H9 (cell line): ENCODE data around the gene SLC9A6. TPM values are rescaled to one million over a fixed set of nuclear protein-coding genes. Genes with fewer than 3 reads are reported as not detected.

Experiments
- DNase-seq: peaks from one replicate; pipeline ENCODE4 v3.0.0-alpha.2; 2017
- H2AFZ ChIP-seq: one replicate; pipeline ENCODE4 v1.6.1; 2013; ENCODE audit warnings: mild to moderate bottlenecking, low read length, control low read depth, moderate library complexity
- H2AK5ac ChIP-seq: 2 replicates; pipeline ENCODE4 v1.6.1; 2013; ENCODE audit warnings: low read length, control low read depth, mixed read lengths; ENCODE audit not compliant: insufficient read length
- H2BK120ac ChIP-seq: one replicate; pipeline ENCODE4 v1.6.1; 2013; ENCODE audit warnings: low read depth, mild to moderate bottlenecking, low read length, control low read depth, inconsistent platforms; ENCODE audit not compliant: poor library complexity, severe bottlenecking
- H2BK12ac ChIP-seq: 2 replicates; pipeline ENCODE4 v1.6.1; 2013; ENCODE audit warnings: low read length, control low read depth, mixed read lengths, low read depth; ENCODE audit not compliant: insufficient read length
- H2BK15ac ChIP-seq: 2 replicates; pipeline ENCODE4 v1.6.1; 2013; ENCODE audit warnings: low read depth, low read length, control low read depth
- H2BK20ac ChIP-seq: one replicate; pipeline ENCODE4 v1.6.1; 2013; ENCODE audit warnings: low read depth, mild to moderate bottlenecking, low read length, control low read depth, inconsistent platforms; ENCODE audit not compliant: poor library complexity, severe bottlenecking
- H2BK5ac ChIP-seq: 2 replicates; pipeline ENCODE4 v1.6.1; 2013; ENCODE audit warnings: low read length, control low read depth, mixed read lengths; ENCODE audit not compliant: insufficient read length
- H3K14ac ChIP-seq: 2 replicates; pipeline ENCODE4 v1.6.1; 2013; ENCODE audit warnings: low read length, control low read depth; ENCODE audit not compliant: insufficient read depth
- H3K18ac ChIP-seq: 2 replicates; pipeline ENCODE4 v1.6.1; 2013; ENCODE audit warnings: low read depth, mild to moderate bottlenecking, mixed read lengths, low read length, control low read depth; ENCODE audit not compliant: insufficient read length
- H3K23ac ChIP-seq: 2 replicates; pipeline ENCODE4 v1.6.1; 2013; ENCODE audit warnings: low read length, control low read depth, mixed read lengths, low read depth; ENCODE audit not compliant: insufficient read length
- H3K23me2 ChIP-seq: 2 replicates; pipeline ENCODE4 v1.6.1; 2013; ENCODE audit warnings: low read depth, mild to moderate bottlenecking, mixed read lengths, low read length, control low read depth; ENCODE audit not compliant: insufficient read length, poor library complexity, severe bottlenecking
- H3K27ac ChIP-seq: 2 replicates; pipeline ENCODE4 v1.5.1; 2013; ENCODE audit warnings: low read length, control low read depth, mixed read lengths, low read depth; ENCODE audit not compliant: insufficient read length
- H3K27me3 ChIP-seq: 2 replicates; pipeline ENCODE4 v1.6.1; 2013; ENCODE audit warnings: low read length, control low read depth, inconsistent platforms; ENCODE audit not compliant: insufficient read depth
- H3K4ac ChIP-seq: 2 replicates; pipeline ENCODE4 v1.6.1; 2013; ENCODE audit warnings: low read depth, mild to moderate bottlenecking, control low read depth, inconsistent platforms, low read length, moderate library complexity
- H3K4me1 ChIP-seq: 2 replicates; pipeline ENCODE4 v1.6.1; 2013; ENCODE audit warnings: low read length, control low read depth, inconsistent platforms; ENCODE audit not compliant: insufficient read depth
- H3K4me2 ChIP-seq: 2 replicates; pipeline ENCODE4 v1.6.1; 2013; ENCODE audit warnings: low read length, control low read depth, mixed read lengths; ENCODE audit not compliant: insufficient read length, insufficient read depth
- H3K56ac ChIP-seq: 2 replicates; pipeline ENCODE4 v1.6.1; 2013; ENCODE audit warnings: low read depth, mild to moderate bottlenecking, mixed read lengths, low read length, control low read depth; ENCODE audit not compliant: insufficient read length
- H3K79me1 ChIP-seq: 2 replicates; pipeline ENCODE4 v1.6.1; 2013; ENCODE audit warnings: low read depth, mild to moderate bottlenecking, moderate library complexity, low read length, control low read depth, inconsistent platforms; ENCODE audit not compliant: insufficient read depth, poor library complexity, severe bottlenecking
- H3K79me2 ChIP-seq: 2 replicates; pipeline ENCODE4 v1.6.1; 2013; ENCODE audit warnings: low read length, control low read depth, inconsistent platforms; ENCODE audit not compliant: insufficient read depth
- H3K9ac ChIP-seq: 2 replicates; pipeline ENCODE4 v1.6.1; 2013; ENCODE audit warnings: low read length, control low read depth, mixed read lengths; ENCODE audit not compliant: insufficient read length; ENCODE audit errors: extremely low read depth
- H3K9me3 ChIP-seq: one replicate; pipeline ENCODE4 v1.6.1; 2013; ENCODE audit warnings: low read depth, low read length, inconsistent platforms; ENCODE audit not compliant: control insufficient read depth
- H3T11ph ChIP-seq: one replicate; pipeline ENCODE4 v1.6.1; 2013; ENCODE audit warnings: mild to moderate bottlenecking, low read length, control low read depth, inconsistent platforms
- H4K20me1 ChIP-seq: one replicate; pipeline ENCODE4 v1.6.1; 2013; ENCODE audit not compliant: control insufficient read depth, insufficient read length, insufficient read depth
- H4K5ac ChIP-seq: 2 replicates; pipeline ENCODE4 v1.6.1; 2013; ENCODE audit warnings: low read depth, mild to moderate bottlenecking, mixed read lengths, low read length, control low read depth; ENCODE audit not compliant: insufficient read length
- H4K8ac ChIP-seq: replicated peaks from 2 replicates; pipeline ENCODE4 v1.6.1; 2013; ENCODE audit warnings: low read length, control low read depth, mixed read lengths, low read depth; ENCODE audit not compliant: insufficient read length
- H4K91ac ChIP-seq: 2 replicates; pipeline ENCODE4 v1.6.1; 2013; ENCODE audit warnings: low read depth, mild to moderate bottlenecking, moderate library complexity, mixed read lengths, low read length, control low read depth; ENCODE audit not compliant: insufficient read length
- H3K27ac Mint-ChIP-seq, 3 experiments: 2 replicates in 2 of 3; 3 replicates in 1 of 3; pipeline ENCODE4 v1.8.0; 2020 to 2021; ENCODE audit warnings: mixed read lengths in 3 of 3, mild to moderate bottlenecking in 1 of 3, moderate library complexity in 1 of 3
- H3K27me3 Mint-ChIP-seq: 2 replicates; pipeline ENCODE4 v1.8.0; 2021; ENCODE audit warnings: low read depth, mild to moderate bottlenecking, moderate library complexity, mixed read lengths
- H3K36me3 Mint-ChIP-seq, 3 experiments: 2 replicates in 2 of 3; 3 replicates in 1 of 3; pipeline ENCODE4 v1.8.0; 2020 to 2021; ENCODE audit warnings: low read depth in 3 of 3, mixed read lengths in 3 of 3; ENCODE audit not compliant: insufficient read depth in 1 of 3
- H3K4me1 Mint-ChIP-seq, 2 experiments: 2 replicates each; pipeline ENCODE4 v1.8.0; 2020; ENCODE audit warnings: mixed read lengths in 2 of 2
- H3K4me3 Mint-ChIP-seq, 2 experiments: 2 replicates in 1 of 2; 3 replicates in 1 of 2; pipeline ENCODE4 v1.8.0; 2020 to 2021; ENCODE audit warnings: mild to moderate bottlenecking in 2 of 2, mixed read lengths in 2 of 2, moderate library complexity in 1 of 2
- H3K9me3 Mint-ChIP-seq, 2 experiments: 2 replicates in 1 of 2; 3 replicates in 1 of 2; pipeline ENCODE4 v1.8.0; 2020; ENCODE audit warnings: mild to moderate bottlenecking in 2 of 2, mixed read lengths in 2 of 2, moderate library complexity in 1 of 2
- CTCF ChIP-seq: fragments of 200-600 bp; sonication (generic); conservative IDR thresholded peaks from 3 replicates; pipeline ENCODE4 v1.8.0; 2021; ENCODE audit warnings: antibody characterized with exemption, mild to moderate bottlenecking
- WGBS: extraction: QIAGEN DNeasy Blood & Tissue Kit; methylation state at CpG from one replicate; pipeline ENCODE4 v1.1.7; 2013; ENCODE audit warnings: missing lambda C conversion rate, low lambda C conversion rate, mixed read lengths; ENCODE audit not compliant: insufficient read length; ENCODE audit errors: extremely low coverage; 5-methylcytosine and 5-hydroxymethylcytosine counted together
- total RNA-seq: library from RNA; stranded (reverse); gene quantifications from 2 replicates; pipeline ENCODE4 v1.2.1, GENCODE V29; 2021

The SLC9A6 gene
- total RNA-seq, 1 experiment from 2014 or later = 12.3 TPM

GRCh38 chrX:136039968-136040367, 54.7 kb downstream of the SLC9A6 start:
- Mint-ChIP-seq H3K4me1 (peaks cover 2 to 5% of the 10 kb centered on the region in 2 experiments), H3K27ac (no peak overlapping the region), H3K4me3 (no peak overlapping the region), H3K27me3 (no peaks in the 10 kb centered on the region; the same call in 1 of the 2 replicates), H3K9me3 (peaks cover 48 to 61% of the 10 kb centered on the region in 2 experiments), H3K36me3 (peaks cover 11 to 26% (median 17%) of the 10 kb centered on the region in 3 experiments)
- no peak overlapping the region for H3K4me2 ChIP-seq
- H3K79me1 ChIP-seq = no peaks in the 10 kb centered on the region
- peaks cover 19% of the 10 kb centered on the region for H3K9me3 ChIP-seq
- no peak overlapping the region for H3K9ac ChIP-seq
- no peak overlapping the region for H3K27ac ChIP-seq
- H2BK20ac ChIP-seq = no peak overlapping the region
- WGBS = no CpG with 5 or more reads among the region's 7 CpGs
- H3K56ac ChIP-seq = no peak overlapping the region
- no peaks in the 10 kb centered on the region for H3K79me2 ChIP-seq
- no peaks in the 10 kb centered on the region for H3K4me1 ChIP-seq
- no peaks in the 10 kb centered on the region for H3K27me3 ChIP-seq
- no peak overlapping the region for H2BK5ac ChIP-seq
- H4K91ac ChIP-seq = no peak overlapping the region
- no peak for TF ChIP-seq CTCF
- H3T11ph ChIP-seq = no peak overlapping the region
- H3K4ac ChIP-seq = no peak overlapping the region
- H2AK5ac ChIP-seq = no peak overlapping the region
- H2BK120ac ChIP-seq = no peak overlapping the region
- H3K18ac ChIP-seq = no peak overlapping the region
- H3K23ac ChIP-seq = no peak overlapping the region
- no peak overlapping the region for H2AFZ ChIP-seq
- H4K20me1 ChIP-seq = no peaks in the 10 kb centered on the region
- H3K23me2 ChIP-seq = no peaks in the 10 kb centered on the region
- H2BK15ac ChIP-seq = no peak overlapping the region
- no peak for DNase-seq
- H4K5ac ChIP-seq = no peak overlapping the region
- no peak overlapping the region for H2BK12ac ChIP-seq
- H3K14ac ChIP-seq = no peak overlapping the region
- no peak overlapping the region for H4K8ac ChIP-seq
